ENCODE data around the gene NRXN3.

Gene NRXN3

GRCh38 chr14:78698991-78699390 is 528.8 kb downstream of the NRXN3 start:
- TF ChIP-seq CTCF (IDR thresholded peaks at IDR 0.05; ENCODE audit: control extremely low read depth, extremely low read depth, low read depth, missing control alignments): no peak
- CTCF ChIA-PET: interaction anchor here (1.2 to 1.7 kb wide), 2 partner anchors 9 to 132 kb away, joined by 3 to 4 read pairs; no protein-coding TSS in a partner anchor
- POLR2A ChIA-PET: interaction anchor here (0.6 kb wide), 1 partner anchor 1241 kb away, joined by 3 read pairs; no protein-coding TSS in a partner anchor
- no peak for DNase-seq (ENCODE audit: extremely low spot score)

- DNase-seq (ENCODE audit: extremely low spot score): no peak
- CTCF ChIA-PET: interaction anchor here (1.1 kb wide), 1 partner anchor 9 kb away, joined by 6 read pairs; no protein-coding TSS in a partner anchor
Observed at GRCh38 chr14:78700236-78700635, 530.1 kb downstream of the NRXN3 start.

DNA sequence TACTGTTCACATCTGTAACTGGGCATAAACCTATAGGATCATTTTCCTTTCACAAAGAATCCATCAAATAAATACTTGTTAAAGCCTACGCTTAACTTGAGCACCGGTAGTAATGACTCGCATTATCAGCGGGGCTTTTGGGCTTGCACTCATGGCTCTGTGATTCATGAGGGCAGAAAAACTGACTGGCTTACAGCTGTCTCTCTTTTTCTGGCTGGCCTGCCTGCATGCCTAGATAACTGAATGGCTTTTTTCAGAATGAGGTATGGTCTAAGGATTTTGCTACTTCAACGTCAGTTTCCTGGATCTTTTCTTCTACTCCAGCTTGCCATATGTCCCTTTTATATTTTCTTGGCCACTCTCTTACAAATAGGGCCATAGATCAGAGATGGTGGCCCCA is 531.1 kb downstream of the NRXN3 start:
- no peak for TF ChIP-seq CTCF (IDR thresholded peaks at IDR 0.05; ENCODE audit: control extremely low read depth, extremely low read depth, low read depth, missing control alignments)
- POLR2A ChIA-PET: no interaction called here
- no peak for DNase-seq (ENCODE audit: extremely low spot score)
- CTCF ChIA-PET: no interaction called here

More at GRCh38 chr14:78700236-78700635, 530.1 kb downstream of the NRXN3 start:
- no peak for TF ChIP-seq CTCF (IDR thresholded peaks at IDR 0.05; ENCODE audit: control extremely low read depth, extremely low read depth, low read depth, missing control alignments)
- POLR2A ChIA-PET: no interaction called here

DNA sequence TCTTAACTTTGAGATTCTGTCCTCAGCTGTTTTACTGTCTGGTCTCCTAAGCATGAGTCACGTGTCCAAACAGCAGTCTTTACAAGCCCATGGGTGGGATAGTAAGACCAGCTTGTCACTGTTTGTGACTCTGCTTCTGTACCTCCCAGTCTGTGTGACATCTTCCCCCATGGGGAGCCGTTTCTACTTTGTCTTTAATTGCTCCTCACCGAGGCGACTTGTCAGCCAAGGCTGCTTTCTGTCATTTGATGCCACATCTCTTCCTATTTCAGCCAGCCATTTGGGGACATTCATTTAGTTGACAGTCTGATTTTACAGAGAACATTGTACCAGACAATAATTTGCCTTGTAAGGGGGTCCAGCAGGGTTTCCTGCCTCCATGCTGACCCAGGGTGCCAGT is 534.8 kb downstream of the NRXN3 start:
- TF ChIP-seq CTCF (IDR thresholded peaks at IDR 0.05; ENCODE audit: control extremely low read depth, extremely low read depth, low read depth, missing control alignments): no peak
- DNase-seq (ENCODE audit: extremely low spot score): no peak
- POLR2A ChIA-PET: no interaction called here
- CTCF ChIA-PET: no interaction called here

DNA sequence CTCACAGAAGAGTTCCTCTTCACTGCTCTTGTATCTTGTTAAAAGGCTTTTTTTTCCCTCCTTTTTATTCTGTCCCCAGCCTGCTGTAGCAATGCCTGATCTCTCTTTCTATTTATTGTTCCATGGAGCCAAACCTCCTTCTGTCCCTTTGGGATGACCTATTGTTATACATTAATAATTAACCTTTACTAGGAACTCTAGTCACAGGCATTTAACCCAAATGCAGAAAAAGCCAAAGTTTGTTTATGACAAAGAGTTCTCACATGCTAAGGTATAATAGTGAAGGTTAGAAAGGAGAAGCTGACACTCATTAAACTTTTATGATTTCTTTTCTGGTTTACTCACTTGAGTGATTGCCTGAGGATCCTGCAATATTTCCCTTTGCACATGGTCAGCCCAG is 535.8 kb downstream of the NRXN3 start:
- no peak for DNase-seq (ENCODE audit: extremely low spot score)
- CTCF ChIA-PET: interaction anchor here (1.3 kb wide), 1 partner anchor 15 kb away, joined by 3 read pairs; no protein-coding TSS in a partner anchor
- POLR2A ChIA-PET: no interaction called here
- TF ChIP-seq CTCF (IDR thresholded peaks at IDR 0.05; ENCODE audit: control extremely low read depth, extremely low read depth, low read depth, missing control alignments): no peak

DNA sequence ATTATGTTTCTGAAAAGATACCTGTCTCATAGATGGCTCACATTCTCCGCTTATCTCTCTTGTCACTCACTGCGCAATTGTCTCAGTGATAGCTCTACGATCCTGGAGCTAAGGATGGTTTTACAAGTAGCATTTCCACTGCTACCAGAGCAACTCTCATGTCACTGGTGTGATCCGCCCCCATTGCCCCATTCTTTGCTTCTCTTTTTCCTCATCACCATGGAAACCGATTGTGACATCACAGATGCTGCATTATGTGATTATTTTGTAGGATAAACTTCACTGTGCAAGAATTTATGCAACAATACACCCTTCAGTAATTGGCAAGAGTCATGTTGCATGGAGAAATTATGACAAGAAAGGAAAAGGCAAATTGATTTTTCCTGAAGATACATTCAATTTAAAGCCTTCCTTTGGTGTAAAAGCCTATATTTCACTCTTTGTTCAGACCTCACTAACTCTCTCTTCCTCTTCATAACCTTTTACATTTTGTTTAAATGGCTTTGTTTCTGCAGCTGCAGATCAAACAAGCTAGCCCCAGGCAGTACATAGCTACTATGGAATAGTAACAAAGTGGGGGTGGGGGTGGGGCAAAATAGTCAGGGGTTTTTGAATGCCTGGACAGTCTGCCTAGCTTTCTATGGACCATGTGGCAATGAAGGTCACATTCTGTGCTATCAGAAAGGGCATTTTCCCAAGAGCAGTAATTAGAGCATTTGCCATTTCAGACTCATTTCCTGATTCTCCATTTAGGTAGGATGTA is 539.8 kb downstream of the NRXN3 start:
- ChIA-PET POLR2A (no interaction called here), CTCF (interaction anchor here (1.0 to 1.7 kb wide), 2 partner anchors 9 to 10 kb away, joined by 3 to 6 read pairs; no protein-coding TSS in a partner anchor)
- TF ChIP-seq CTCF (IDR thresholded peaks at IDR 0.05; ENCODE audit: control extremely low read depth, extremely low read depth, low read depth, missing control alignments): no peak
- no peak for DNase-seq (ENCODE audit: extremely low spot score)
